HUES6 (cell line): ENCODE measurements around the gene MDGA2.

Source experiments
- H3K27ac ChIP-seq: 2 replicates; pipeline ENCODE4 v1.7.0; 2013; ENCODE audit warnings: low read depth, mild to moderate bottlenecking, low read length, inconsistent platforms
- H3K27me3 ChIP-seq: 2 replicates; pipeline ENCODE4 v1.6.1; 2013; ENCODE audit warnings: low read length; ENCODE audit not compliant: control insufficient read depth, insufficient read depth
- H3K36me3 ChIP-seq: 2 replicates; pipeline ENCODE4 v1.6.1; 2013; ENCODE audit warnings: low read length; ENCODE audit not compliant: control insufficient read depth, insufficient read depth
- H3K4me1 ChIP-seq: 2 replicates; pipeline ENCODE4 v1.6.1; 2013; ENCODE audit warnings: low read length; ENCODE audit not compliant: control insufficient read depth, insufficient read depth
- H3K4me3 ChIP-seq: 2 replicates; pipeline ENCODE4 v1.5.1; 2013; ENCODE audit warnings: low read depth, low read length
- H3K9ac ChIP-seq: one replicate; pipeline ENCODE4 v1.6.1; 2013; ENCODE audit warnings: mild to moderate bottlenecking, low read length
- H3K9me3 ChIP-seq: 2 replicates; pipeline ENCODE4 v1.6.1; 2013; ENCODE audit warnings: low read depth, low read length; ENCODE audit not compliant: control insufficient read depth, insufficient read depth

The MDGA2 gene

GRCh38 chr14:47490766-47491165, 184.6 kb downstream of the MDGA2 start:
- H3K4me3 ChIP-seq: no peak overlapping the region
- no peaks in the 10 kb centered on the region; the same call in 1 of the 2 replicates for H3K4me1 ChIP-seq
- H3K27ac ChIP-seq: no peak overlapping the region
- no peaks in the 10 kb centered on the region for H3K27me3 ChIP-seq
- H3K9me3 ChIP-seq: peaks cover 5% of the 10 kb centered on the region
- 0 out of 2 replicates have a peak, but pooled peaks cover 2% of the 10 kb centered on the region for H3K36me3 ChIP-seq
- no peak overlapping the region for H3K9ac ChIP-seq

GRCh38 chr14:47490353-47490752, 185.1 kb downstream of the MDGA2 start:
- H3K9me3 ChIP-seq: peaks cover 9% of the 10 kb centered on the region
- no peak overlapping the region for H3K9ac ChIP-seq
- 0 out of 2 replicates have a peak, but pooled peaks cover 2% of the 10 kb centered on the region for H3K36me3 ChIP-seq
- H3K4me1 ChIP-seq: no peaks in the 10 kb centered on the region; the same call in 1 of the 2 replicates
- no peaks in the 10 kb centered on the region for H3K27me3 ChIP-seq
- H3K4me3 ChIP-seq: no peak overlapping the region
- H3K27ac ChIP-seq: no peak overlapping the region

GRCh38 chr14:47485421-47485820, 190.0 kb downstream of the MDGA2 start:
- H3K9ac ChIP-seq: no peak overlapping the region
- no peak overlapping the region for H3K4me3 ChIP-seq
- H3K4me1 ChIP-seq: no peaks in the 10 kb centered on the region; the same call in 1 of the 2 replicates
- H3K9me3 ChIP-seq: peaks cover 9% of the 10 kb centered on the region
- H3K27ac ChIP-seq: no peak overlapping the region
- H3K36me3 ChIP-seq: 0 out of 2 replicates have a peak, but pooled peaks cover 2% of the 10 kb centered on the region
- no peaks in the 10 kb centered on the region for H3K27me3 ChIP-seq

GRCh38 chr14:47483449-47483848, 192.0 kb downstream of the MDGA2 start:
- H3K36me3 ChIP-seq: 0 out of 2 replicates have a peak, but pooled peaks cover 2% of the 10 kb centered on the region
- H3K4me1 ChIP-seq: no peaks in the 10 kb centered on the region; the same call in 1 of the 2 replicates
- H3K9me3 ChIP-seq: peaks cover 9% of the 10 kb centered on the region

GRCh38 chr14:47471075-47471474, 204.3 kb downstream of the MDGA2 start:
- Histone ChIP-seq H3K9me3 (no peaks in the 10 kb centered on the region), H3K4me1 (no peaks in the 10 kb centered on the region), H3K4me3 (no peak overlapping the region), H3K9ac (no peak overlapping the region), H3K27me3 (no peaks in the 10 kb centered on the region), H3K36me3 (no peaks in the 10 kb centered on the region), H3K27ac (no peak overlapping the region)

More at GRCh38 chr14:47483449-47483848, 192.0 kb downstream of the MDGA2 start:
- H3K4me3 ChIP-seq: no peak overlapping the region
- no peak overlapping the region for H3K27ac ChIP-seq
- H3K27me3 ChIP-seq: no peaks in the 10 kb centered on the region
- H3K9ac ChIP-seq: no peak overlapping the region

GRCh38 chr14:47466916-47467315, 208.5 kb downstream of the MDGA2 start:
- Histone ChIP-seq H3K27me3 (no peaks in the 10 kb centered on the region), H3K4me3 (no peak overlapping the region), H3K36me3 (no peaks in the 10 kb centered on the region), H3K9me3 (no peaks in the 10 kb centered on the region), H3K9ac (no peak overlapping the region), H3K4me1 (no peaks in the 10 kb centered on the region), H3K27ac (no peak overlapping the region)

GRCh38 chr14:47454025-47454424, 221.4 kb downstream of the MDGA2 start:
- H3K27ac ChIP-seq: no peak overlapping the region
- H3K4me1 ChIP-seq: no peaks in the 10 kb centered on the region

GRCh38 chr14:47447076-47447475, 228.3 kb downstream of the MDGA2 start:
- Histone ChIP-seq H3K4me1 (no peaks in the 10 kb centered on the region), H3K9ac (no peak overlapping the region), H3K9me3 (no peaks in the 10 kb centered on the region), H3K4me3 (no peak overlapping the region), H3K27me3 (no peaks in the 10 kb centered on the region), H3K27ac (no peak overlapping the region), H3K36me3 (no peaks in the 10 kb centered on the region)

More at GRCh38 chr14:47454025-47454424, 221.4 kb downstream of the MDGA2 start:
- H3K36me3 ChIP-seq: no peaks in the 10 kb centered on the region
- H3K9ac ChIP-seq: no peak overlapping the region
- no peaks in the 10 kb centered on the region for H3K9me3 ChIP-seq
- no peak overlapping the region for H3K4me3 ChIP-seq
- no peaks in the 10 kb centered on the region for H3K27me3 ChIP-seq

- Histone ChIP-seq H3K36me3 (no peaks in the 10 kb centered on the region), H3K4me1 (peaks cover 32% of the 10 kb centered on the region), H3K4me3 (no peak overlapping the region), H3K9me3 (no peaks in the 10 kb centered on the region), H3K27me3 (no peaks in the 10 kb centered on the region), H3K27ac (no peak overlapping the region), H3K9ac (no peak overlapping the region)
Measured at GRCh38 chr14:47442211-47442610, 233.2 kb downstream of the MDGA2 start.

GRCh38 chr14:47439953-47440352, 235.5 kb downstream of the MDGA2 start:
- no peak overlapping the region for H3K4me3 ChIP-seq
- H3K27me3 ChIP-seq: no peaks in the 10 kb centered on the region
- peaks cover 32% of the 10 kb centered on the region for H3K4me1 ChIP-seq
- H3K9me3 ChIP-seq: no peaks in the 10 kb centered on the region
- H3K27ac ChIP-seq: no peak overlapping the region
- no peak overlapping the region for H3K9ac ChIP-seq
- no peaks in the 10 kb centered on the region for H3K36me3 ChIP-seq

- Histone ChIP-seq H3K27ac (peak overlapping the region; percentile 15; the same call in 1 of the 2 replicates), H3K9ac (no peak overlapping the region), H3K4me1 (peaks cover 33% of the 10 kb centered on the region), H3K4me3 (no peak overlapping the region), H3K36me3 (no peaks in the 10 kb centered on the region), H3K27me3 (no peaks in the 10 kb centered on the region), H3K9me3 (no peaks in the 10 kb centered on the region)
Measured at GRCh38 chr14:47438650-47439140, 236.7 kb downstream of the MDGA2 start.
